ENCODE measurements around the gene ORMDL1. TPM values are rescaled to one million over a fixed set of nuclear protein-coding genes. Genes with fewer than 3 reads are reported as not detected.

ORMDL1 gene
- total RNA-seq, 2 donors from 2014 or later = 94.0 to 95.0 TPM

DNA sequence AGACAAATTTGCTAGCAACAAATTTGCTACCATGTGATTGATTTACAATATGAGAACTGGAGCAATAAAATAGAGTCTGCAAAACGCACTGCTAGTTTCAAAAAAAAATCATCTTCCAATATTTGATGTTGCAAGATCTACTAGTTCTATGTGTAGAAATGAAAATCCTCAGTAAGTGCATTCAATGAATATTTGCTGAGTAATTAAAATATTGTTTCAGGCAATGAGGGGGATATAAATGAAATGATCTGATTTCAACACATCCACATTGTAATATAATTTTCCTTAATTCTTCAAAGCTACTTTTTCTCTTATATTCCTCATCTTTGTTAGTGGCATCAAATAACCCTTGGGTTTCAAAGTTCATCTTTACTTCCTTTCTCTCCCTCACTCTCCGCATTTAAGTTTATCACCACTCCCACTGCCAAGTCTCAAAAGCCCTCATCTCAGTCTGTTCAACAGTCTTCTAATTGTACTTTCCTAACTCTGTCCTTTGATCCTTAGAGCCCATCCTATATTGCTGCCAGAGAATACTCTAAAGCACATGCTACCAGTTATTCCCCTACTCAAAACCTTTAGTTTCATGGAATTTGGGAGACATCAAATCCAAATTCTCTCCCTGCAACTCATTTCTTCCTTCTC, 27.7 kb downstream of the ORMDL1 start:
- H3K27ac ChIP-seq = no peak overlapping the region
- H3K4me1 ChIP-seq (ENCODE audit: control insufficient read depth in 1 of 2, low read depth in 2 of 2) = peaks cover 0 to 2% of the 10 kb centered on the region in 2 donors
- H3K27me3 ChIP-seq (replicated peaks; ENCODE audit: insufficient read depth) = no peaks in the 10 kb centered on the region
- ATAC-seq (ENCODE audit: insufficient number of reproducible peaks, low FRiP score, low read depth) (no peak), DNase-seq (ENCODE audit: low spot score) (no peak)
- H3K9me3 ChIP-seq = no peaks in the 10 kb centered on the region
- no peak overlapping the region for H3K4me3 ChIP-seq
- peaks cover 14% of the 10 kb centered on the region for H3K36me3 ChIP-seq
- TF ChIP-seq, protein P1, sequence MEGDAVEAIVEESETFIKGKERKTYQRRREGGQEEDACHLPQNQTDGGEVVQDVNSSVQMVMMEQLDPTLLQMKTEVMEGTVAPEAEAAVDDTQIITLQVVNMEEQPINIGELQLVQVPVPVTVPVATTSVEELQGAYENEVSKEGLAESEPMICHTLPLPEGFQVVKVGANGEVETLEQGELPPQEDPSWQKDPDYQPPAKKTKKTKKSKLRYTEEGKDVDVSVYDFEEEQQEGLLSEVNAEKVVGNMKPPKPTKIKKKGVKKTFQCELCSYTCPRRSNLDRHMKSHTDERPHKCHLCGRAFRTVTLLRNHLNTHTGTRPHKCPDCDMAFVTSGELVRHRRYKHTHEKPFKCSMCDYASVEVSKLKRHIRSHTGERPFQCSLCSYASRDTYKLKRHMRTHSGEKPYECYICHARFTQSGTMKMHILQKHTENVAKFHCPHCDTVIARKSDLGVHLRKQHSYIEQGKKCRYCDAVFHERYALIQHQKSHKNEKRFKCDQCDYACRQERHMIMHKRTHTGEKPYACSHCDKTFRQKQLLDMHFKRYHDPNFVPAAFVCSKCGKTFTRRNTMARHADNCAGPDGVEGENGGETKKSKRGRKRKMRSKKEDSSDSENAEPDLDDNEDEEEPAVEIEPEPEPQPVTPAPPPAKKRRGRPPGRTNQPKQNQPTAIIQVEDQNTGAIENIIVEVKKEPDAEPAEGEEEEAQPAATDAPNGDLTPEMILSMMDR (IDR thresholded peaks at IDR 0.05) = no peak

DNA sequence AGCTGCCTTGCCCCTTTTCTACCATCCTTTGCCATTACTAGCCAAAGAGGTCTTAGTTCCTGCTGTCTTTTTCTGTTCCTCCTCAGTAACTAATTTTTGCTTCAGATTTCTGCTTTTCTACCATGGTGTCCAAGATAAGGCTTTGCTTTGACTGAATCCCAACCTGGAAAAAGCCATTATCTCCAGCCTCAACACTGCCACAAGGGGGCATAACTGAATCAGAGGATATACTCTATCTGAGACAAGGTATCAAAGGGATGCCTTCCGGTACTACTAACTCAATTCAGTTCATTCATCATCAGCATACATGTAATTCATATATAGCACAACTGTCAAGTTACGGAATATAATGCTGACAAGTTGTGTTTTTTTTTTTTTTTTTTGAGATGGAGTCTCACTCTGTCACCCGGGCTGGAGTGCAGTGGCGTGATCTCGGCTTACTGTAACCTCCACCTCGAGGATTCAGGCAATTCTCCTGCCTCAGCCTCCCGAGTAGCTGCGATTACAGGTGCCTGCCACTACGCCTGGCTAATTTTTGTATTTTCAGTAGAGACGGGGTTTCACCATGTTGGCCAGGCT, 33.0 kb downstream of the ORMDL1 start:
- ATAC-seq (ENCODE audit: insufficient number of reproducible peaks, low FRiP score, low read depth) (no peak), DNase-seq (ENCODE audit: low spot score) (no peak)
- Histone ChIP-seq H3K9me3 (no peaks in the 10 kb centered on the region), H3K36me3 (peaks cover 13% of the 10 kb centered on the region), H3K4me1 (ENCODE audit: control insufficient read depth in 1 of 2, low read depth in 2 of 2) (no peaks in the 10 kb centered on the region), H3K4me3 (no peak overlapping the region), H3K27ac (no peak overlapping the region), H3K27me3 (replicated peaks; ENCODE audit: insufficient read depth) (no peaks in the 10 kb centered on the region)
- TF ChIP-seq, protein P1 (IDR thresholded peaks at IDR 0.05) = peak; percentile 29

DNA sequence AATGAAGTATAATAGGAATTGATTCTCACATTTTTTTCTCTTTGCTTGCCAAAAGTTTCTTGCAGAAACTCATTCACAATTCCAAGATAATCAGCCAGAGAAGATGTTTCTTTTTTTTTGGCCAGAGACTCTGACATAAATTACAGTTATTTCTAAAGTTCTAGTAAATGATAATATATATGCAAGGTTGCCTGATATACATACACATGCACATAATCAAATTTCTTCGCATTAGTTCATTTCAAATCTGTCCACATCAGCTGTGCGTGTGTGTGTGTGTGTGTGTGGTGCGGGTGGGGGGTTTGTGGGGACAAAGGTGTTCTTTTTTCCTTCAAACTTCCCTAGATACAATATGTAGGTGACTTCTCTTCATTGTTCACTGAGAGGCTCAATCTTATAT, 54.7 kb downstream of the ORMDL1 start:
- Histone ChIP-seq H3K4me1 (ENCODE audit: control insufficient read depth in 1 of 2, low read depth in 2 of 2) (no peaks in the 10 kb centered on the region), H3K9me3 (no peaks in the 10 kb centered on the region), H3K36me3 (no peaks in the 10 kb centered on the region), H3K4me3 (no peak overlapping the region), H3K27ac (no peak overlapping the region), H3K27me3 (replicated peaks; ENCODE audit: insufficient read depth) (no peaks in the 10 kb centered on the region)
- DNase-seq (ENCODE audit: low spot score) (no peak), ATAC-seq (ENCODE audit: insufficient number of reproducible peaks, low FRiP score, low read depth) (no peak)
- TF ChIP-seq, protein P1 (IDR thresholded peaks at IDR 0.05) = no peak

DNA sequence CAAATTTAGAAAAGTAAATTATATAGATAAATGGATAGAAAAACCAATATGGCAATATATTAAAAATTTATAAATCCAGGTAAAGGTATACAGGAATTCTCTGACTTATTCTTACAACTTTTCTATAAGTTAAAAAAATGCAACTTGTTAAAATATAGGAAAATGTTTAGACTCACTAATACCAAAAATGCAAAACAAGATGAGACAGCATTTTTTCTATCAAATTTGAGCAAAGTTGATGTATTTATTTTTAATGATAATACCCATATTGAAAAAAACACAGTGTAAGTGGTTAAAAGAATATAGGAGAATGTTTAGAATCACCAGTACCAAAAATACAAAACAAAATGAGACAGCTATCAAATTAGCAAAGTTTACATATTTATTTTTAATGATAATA, 57.3 kb downstream of the ORMDL1 start:
- H3K36me3 ChIP-seq = peaks cover 1% of the 10 kb centered on the region
- H3K9me3 ChIP-seq = no peaks in the 10 kb centered on the region
- TF ChIP-seq, protein P1 (IDR thresholded peaks at IDR 0.05) = no peak
- ATAC-seq (ENCODE audit: insufficient number of reproducible peaks, low FRiP score, low read depth) (no peak), DNase-seq (ENCODE audit: low spot score) (no peak)
- no peaks in the 10 kb centered on the region for H3K27me3 ChIP-seq (replicated peaks; ENCODE audit: insufficient read depth)
- peaks cover 0 to 8% of the 10 kb centered on the region in 2 donors for H3K4me1 ChIP-seq (ENCODE audit: control insufficient read depth in 1 of 2, low read depth in 2 of 2)
- H3K4me3 ChIP-seq = no peak overlapping the region
- no peak overlapping the region for H3K27ac ChIP-seq

DNA sequence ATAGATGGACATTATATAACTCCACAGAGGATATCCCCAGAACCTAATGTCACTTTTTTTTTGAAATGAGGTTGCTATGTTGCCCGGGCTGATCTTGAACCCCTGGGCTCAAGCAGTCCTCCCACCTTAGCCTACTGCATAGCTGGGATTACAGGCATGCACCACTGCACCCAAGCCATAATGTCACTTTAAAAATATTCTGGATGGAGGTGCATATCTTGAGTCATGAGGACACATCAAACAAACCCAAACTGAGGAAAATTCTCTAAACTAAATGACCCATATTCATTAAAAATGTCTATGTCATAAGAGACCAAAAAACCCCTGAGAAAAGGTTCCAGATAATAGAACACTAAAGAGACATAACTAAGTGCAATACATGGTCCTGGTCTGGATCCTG, 57.9 kb downstream of the ORMDL1 start:
- Histone ChIP-seq H3K4me3 (no peak overlapping the region), H3K36me3 (peaks cover 5% of the 10 kb centered on the region), H3K9me3 (no peaks in the 10 kb centered on the region), H3K27me3 (replicated peaks; ENCODE audit: insufficient read depth) (no peaks in the 10 kb centered on the region), H3K4me1 (ENCODE audit: control insufficient read depth in 1 of 2, low read depth in 2 of 2) (peaks cover 0 to 8% of the 10 kb centered on the region in 2 donors), H3K27ac (no peak overlapping the region)
- ATAC-seq (ENCODE audit: insufficient number of reproducible peaks, low FRiP score, low read depth) = no peak
- no peak for DNase-seq (ENCODE audit: low spot score)
- TF ChIP-seq, protein P1 (IDR thresholded peaks at IDR 0.05) = no peak
